Thymus (tissue), 11 donors: ENCODE measurements around the gene ANKRD31. TPM values are rescaled to one million over a fixed set of nuclear protein-coding genes. Genes with fewer than 3 reads are reported as not detected.
A peak's percentile ranks its signal among the peaks of the same experiment; 100 is the strongest.
"Not testable (repeated sequence)": the region's sequence is repeated elsewhere in the genome, so short reads cannot be mapped to it uniquely, and the experiment has no call there.

Experiments
- DNase-seq, 9 donors: peaks; one replicate each; pipeline ENCODE4 v3.0.0-alpha.2; 2013; ENCODE audit warnings: low spot score in 9 of 9, low read depth in 6 of 9, missing footprints in 1 of 9
- H3K27ac ChIP-seq, 2 donors: one replicate each; pipeline ENCODE4 v1.5.1; 2013; ENCODE audit warnings: control low read depth in 1 of 2, low read depth in 1 of 2, low read length in 1 of 2, mild to moderate bottlenecking in 1 of 2, moderate library complexity in 1 of 2
- H3K27me3 ChIP-seq, 2 donors: one replicate each; pipeline ENCODE4 v1.5.1; 2013; ENCODE audit warnings: low read length in 1 of 2; ENCODE audit not compliant: control insufficient read depth in 2 of 2, insufficient read depth in 1 of 2
- H3K36me3 ChIP-seq, 2 donors: one replicate each; pipeline ENCODE4 v1.5.1; 2013; ENCODE audit warnings: low read length in 1 of 2, mild to moderate bottlenecking in 1 of 2, moderate library complexity in 1 of 2; ENCODE audit not compliant: control insufficient read depth in 2 of 2, insufficient read depth in 2 of 2
- H3K4me1 ChIP-seq, 2 donors: one replicate each; pipeline ENCODE4 v1.5.1; 2013; ENCODE audit warnings: low read length in 2 of 2; ENCODE audit not compliant: control insufficient read depth in 2 of 2, insufficient read depth in 2 of 2
- H3K4me3 ChIP-seq, 2 donors: one replicate each; pipeline ENCODE4 v1.5.1; 2013; ENCODE audit warnings: low read length in 2 of 2, control low read depth in 1 of 2, mild to moderate bottlenecking in 1 of 2
- H3K9me3 ChIP-seq, 2 donors: one replicate each; pipeline ENCODE4 v1.5.1; 2013; ENCODE audit warnings: low read length in 1 of 2, mild to moderate bottlenecking in 1 of 2; ENCODE audit not compliant: control insufficient read depth in 2 of 2, insufficient read depth in 1 of 2
- WGBS: extraction: QIAGEN DNeasy Blood & Tissue Kit; methylation state at CpG from one replicate; pipeline ENCODE4 v1.1.7; 2013; 5-methylcytosine and 5-hydroxymethylcytosine counted together
- polyA plus RNA-seq: library from polyadenylated mRNA; stranded (reverse); fragments of 200-250 nt; gene quantifications from one replicate; pipeline ENCODE4 v1.2.3, GENCODE V29; 2013
- total RNA-seq: library from RNA; stranded (reverse); fragments of 120-200 nt; gene quantifications from one replicate; pipeline ENCODE4 v1.2.4, GENCODE V29; 2013
- donor health status: healthy.

Gene ANKRD31
- total and polyA plus RNA-seq, 2 donors, result 0.61 to 0.64 TPM

DNA sequence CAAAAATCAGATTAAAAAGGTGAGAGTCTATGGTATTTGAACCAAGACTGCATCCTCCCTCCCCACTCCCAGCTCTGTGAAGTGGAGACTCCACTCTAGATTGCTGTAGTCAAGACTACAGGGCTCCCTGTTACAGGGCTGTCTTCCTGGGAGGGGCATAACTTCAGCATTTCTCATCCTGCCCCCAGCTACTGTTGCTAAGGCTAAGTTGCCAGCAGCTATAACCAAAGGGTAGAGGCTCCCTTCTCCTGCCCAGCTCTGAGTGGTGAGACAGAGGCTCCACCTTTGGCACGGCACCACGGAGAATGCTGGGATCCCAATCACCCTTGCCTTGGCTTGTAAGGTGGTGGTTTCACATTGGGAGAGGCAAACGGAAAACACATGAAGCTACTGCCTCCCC, 145.1 kb downstream of the ANKRD31 start:
- 95% methylated on average over 3 of the region's 3 CpGs for WGBS
- peaks cover 4 to 20% of the 10 kb centered on the region in 2 donors for H3K4me1 ChIP-seq

GRCh38 chr5:75089662-75090061, 147.0 kb downstream of the ANKRD31 start:
- Histone ChIP-seq H3K36me3 (no peaks in the 10 kb centered on the region), H3K27me3 (no peaks in the 10 kb centered on the region), H3K27ac (no peak overlapping the region), H3K4me1 (peaks cover 4 to 20% of the 10 kb centered on the region in 2 donors), H3K9me3 (no peaks in the 10 kb centered on the region), H3K4me3 (no peak overlapping the region)
- no peak for DNase-seq
- 94% methylated on average over 1 of the region's 1 CpG for WGBS

More for the DNA sequence above, 145.1 kb downstream of the ANKRD31 start:
- Histone ChIP-seq H3K36me3 (no peaks in the 10 kb centered on the region), H3K27ac (no peak overlapping the region), H3K27me3 (no peaks in the 10 kb centered on the region), H3K4me3 (no peak overlapping the region), H3K9me3 (no peaks in the 10 kb centered on the region)
- DNase-seq, result peak in 2 of 9 donors; percentile 34 to 55

- Histone ChIP-seq H3K4me1 (peaks cover 4 to 20% of the 10 kb centered on the region in 2 donors), H3K27me3 (no peaks in the 10 kb centered on the region), H3K36me3 (no peaks in the 10 kb centered on the region), H3K9me3 (no peaks in the 10 kb centered on the region), H3K27ac (no peak overlapping the region), H3K4me3 (no peak overlapping the region)
- 98% methylated on average over 1 of the region's 1 CpG for WGBS
- DNase-seq, result no peak
Measured at GRCh38 chr5:75089137-75089536, 147.5 kb downstream of the ANKRD31 start.

GRCh38 chr5:75088648-75089047, 148.0 kb downstream of the ANKRD31 start:
- Histone ChIP-seq H3K9me3 (no peaks in the 10 kb centered on the region), H3K36me3 (no peaks in the 10 kb centered on the region), H3K4me1 (peaks cover 4 to 20% of the 10 kb centered on the region in 2 donors), H3K27me3 (no peaks in the 10 kb centered on the region), H3K4me3 (no peak overlapping the region), H3K27ac (no peak overlapping the region)
- 98% methylated on average over 3 of the region's 3 CpGs for WGBS
- DNase-seq, result no peak

DNA sequence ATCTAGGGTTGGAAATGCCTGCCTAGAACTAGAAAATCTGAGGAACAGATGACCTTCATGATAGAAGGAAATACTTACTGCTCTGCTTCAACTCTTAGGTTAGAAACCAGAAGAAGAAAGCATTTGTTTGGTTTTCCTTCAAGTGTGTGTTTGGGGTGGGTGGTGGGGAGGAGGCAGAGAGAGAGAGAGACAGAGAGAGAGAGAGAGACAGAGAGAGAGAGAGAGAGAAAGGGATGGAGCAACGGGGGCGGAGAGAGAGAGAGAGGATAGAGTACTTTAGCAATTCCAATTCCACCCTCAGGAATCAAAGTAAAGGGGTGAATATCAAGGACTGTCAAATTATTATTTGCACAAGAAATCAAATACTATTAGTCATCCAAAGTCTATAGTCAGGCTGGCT, 155.2 kb downstream of the ANKRD31 start:
- no peaks in the 10 kb centered on the region for H3K36me3 ChIP-seq
- H3K27me3 ChIP-seq, result no peaks in the 10 kb centered on the region
- no peak for DNase-seq
- no peaks in the 10 kb centered on the region for H3K9me3 ChIP-seq
- H3K4me3 ChIP-seq, result no peak overlapping the region
- H3K4me1 ChIP-seq, result peaks cover 10 to 25% of the 10 kb centered on the region in 2 donors
- 92% methylated on average over 2 of the region's 2 CpGs for WGBS
- H3K27ac ChIP-seq, result peak overlapping the region in 1 of 2 donors; percentile 71

DNA sequence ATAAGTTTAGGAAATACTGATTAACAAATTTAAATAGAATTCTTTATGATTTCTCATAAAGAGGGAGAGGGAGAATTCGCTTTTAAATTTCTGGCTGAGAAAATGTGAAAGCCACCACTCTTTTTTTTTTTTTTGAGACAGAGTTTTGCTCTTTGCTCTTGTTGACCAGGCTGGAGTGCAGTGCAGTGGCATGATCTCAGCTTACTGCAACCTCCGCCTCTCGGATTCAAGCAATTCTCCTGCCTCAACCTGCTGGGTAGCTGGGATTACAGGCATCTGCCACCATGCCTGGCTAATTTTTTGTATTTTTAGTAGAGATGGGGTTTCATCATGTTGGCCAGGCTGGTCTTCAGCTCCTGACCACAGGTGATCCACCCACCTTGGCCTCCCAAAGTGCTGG, 157.3 kb downstream of the ANKRD31 start:
- H3K9me3 ChIP-seq, H3K36me3 ChIP-seq, DNase-seq, H3K27ac ChIP-seq, H3K27me3 ChIP-seq, H3K4me3 ChIP-seq: not testable (repeated sequence)
- WGBS, result 97% methylated on average over 3 of the region's 3 CpGs
- H3K4me1 ChIP-seq, result peaks cover 12 to 33% of the 10 kb centered on the region in 2 donors

DNA sequence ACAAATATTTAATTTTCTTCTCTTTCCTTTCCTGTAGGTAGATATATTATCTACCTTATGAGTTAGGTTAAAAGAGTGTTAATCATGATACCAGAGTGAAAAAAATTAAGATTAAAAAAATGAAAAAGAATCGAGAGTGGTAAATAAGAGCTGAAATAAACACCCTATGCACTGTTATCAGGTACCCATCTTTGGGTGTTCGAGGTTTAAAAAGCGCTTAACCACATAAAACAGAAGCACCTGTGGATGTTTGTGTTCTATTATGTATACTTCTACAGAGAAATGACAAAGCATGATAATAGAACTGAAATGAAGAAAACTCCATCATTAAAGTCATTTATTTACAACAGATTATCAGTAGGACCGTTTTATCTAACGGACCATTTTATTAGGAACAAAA, 158.7 kb downstream of the ANKRD31 start:
- H3K9me3 ChIP-seq, result no peaks in the 10 kb centered on the region
- WGBS, result 26% methylated on average over 5 of the region's 5 CpGs
- DNase-seq, result peak in 7 of 9 donors; percentile 68 to 93 (median 79)

DNA sequence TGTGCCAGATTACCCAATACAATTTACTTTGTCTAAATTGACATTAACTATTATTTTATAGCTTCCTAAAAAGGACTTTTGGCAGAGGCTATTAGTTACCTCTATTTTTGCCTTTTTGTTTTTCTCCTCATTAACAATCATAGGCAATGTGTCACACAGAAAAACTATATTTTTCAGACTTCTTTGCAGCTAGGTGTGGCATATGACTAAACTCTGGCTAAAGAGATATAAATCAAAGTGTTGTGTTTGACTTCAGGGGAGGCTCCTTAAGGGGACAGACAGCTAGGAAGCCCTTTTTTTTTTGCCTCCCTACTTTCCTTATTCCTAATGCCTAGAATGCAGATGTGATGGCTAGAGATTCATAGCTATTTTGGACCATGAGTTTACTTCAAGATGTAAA, 164.6 kb downstream of the ANKRD31 start:
- Histone ChIP-seq H3K27me3 (no peaks in the 10 kb centered on the region), H3K4me1 (peaks cover 7 to 13% of the 10 kb centered on the region in 2 donors), H3K4me3 (no peak overlapping the region), H3K36me3 (no peaks in the 10 kb centered on the region), H3K9me3 (no peaks in the 10 kb centered on the region), H3K27ac (no peak overlapping the region)
- no peak for DNase-seq

More for the DNA sequence above, 158.7 kb downstream of the ANKRD31 start:
- Histone ChIP-seq H3K27ac (peak overlapping the region in 1 of 2 donors; percentile 81), H3K36me3 (no peaks in the 10 kb centered on the region), H3K4me3 (no peak overlapping the region), H3K4me1 (peaks cover 17 to 33% of the 10 kb centered on the region in 2 donors), H3K27me3 (no peaks in the 10 kb centered on the region)

- Histone ChIP-seq H3K4me3 (no peak overlapping the region), H3K27ac (no peak overlapping the region), H3K36me3 (no peaks in the 10 kb centered on the region), H3K27me3 (no peaks in the 10 kb centered on the region), H3K9me3 (no peaks in the 10 kb centered on the region), H3K4me1 (peaks cover 6 to 10% of the 10 kb centered on the region in 2 donors)
- DNase-seq, result no peak
Measured at GRCh38 chr5:75071100-75071499, 165.6 kb downstream of the ANKRD31 start.

GRCh38 chr5:75067434-75067833, 169.2 kb downstream of the ANKRD31 start:
- Histone ChIP-seq H3K9me3 (no peaks in the 10 kb centered on the region), H3K36me3 (no peaks in the 10 kb centered on the region), H3K4me1 (peaks cover 12% of the 10 kb centered on the region in 2 donors), H3K27ac (peak overlapping the region in 1 of 2 donors; percentile 6), H3K4me3 (no peak overlapping the region), H3K27me3 (no peaks in the 10 kb centered on the region)
- WGBS, result 88% methylated on average over 3 of the region's 3 CpGs
- DNase-seq, result no peak
